ENCODE measurements around the gene SNRNP25. TPM values are rescaled to one million over a fixed set of nuclear protein-coding genes. Genes with fewer than 3 reads are reported as not detected.

SNRNP25 gene
- total and polyA plus RNA-seq, 4 donors: 15.1 to 22.2 (median 17.7) TPM

DNA sequence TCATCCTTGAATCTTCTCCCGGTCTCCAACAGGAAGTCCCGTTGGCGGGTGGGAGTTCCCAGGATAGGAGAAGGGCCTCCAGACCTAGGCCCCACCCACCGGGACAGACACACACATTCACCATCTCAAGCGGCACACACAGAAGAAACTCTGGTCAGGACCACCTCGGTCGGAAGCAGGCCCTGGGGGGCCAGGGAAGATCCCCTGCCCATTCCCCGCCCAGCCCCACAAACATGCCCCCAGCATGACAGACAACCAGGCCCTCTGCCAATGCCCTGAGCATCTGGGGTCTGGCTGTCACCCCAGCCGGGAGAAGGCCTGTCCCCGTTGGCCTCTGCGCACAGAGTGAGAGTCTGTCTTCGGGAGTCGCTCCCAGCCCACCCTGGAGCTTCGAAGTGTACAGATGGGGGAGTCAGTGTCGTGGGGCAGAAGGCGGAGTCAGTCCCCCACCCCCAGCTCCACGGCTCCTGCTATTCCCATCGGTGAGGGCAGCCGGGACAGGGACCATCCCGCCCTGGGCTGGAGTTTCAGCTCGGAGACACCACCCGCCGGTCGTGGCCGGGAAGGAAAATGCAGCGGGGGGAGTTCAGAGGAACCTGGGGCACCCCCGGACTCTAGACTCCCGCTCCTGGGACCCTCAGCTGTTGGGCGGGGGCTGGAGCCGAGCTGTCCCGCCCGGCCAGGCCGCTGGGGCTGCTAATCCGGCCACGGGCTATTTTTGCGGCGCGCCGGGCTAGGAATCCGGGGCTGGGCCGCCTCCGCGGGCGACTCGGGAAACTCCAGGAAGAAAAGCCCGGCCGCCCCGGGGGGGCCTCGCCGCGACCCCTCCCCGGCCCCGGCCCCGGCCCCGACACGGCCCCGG lies 18.1 kb downstream of the SNRNP25 start:
- no peak for DNase-seq (ENCODE audit: low spot score)
- no peaks in the 10 kb centered on the region for H3K27me3 ChIP-seq (ENCODE audit: control insufficient read depth in 4 of 4, insufficient read depth in 4 of 4, low read length in 3 of 4)
- 14% methylated on average over 57 of the region's 57 CpGs for WGBS
- peaks cover 5 to 24% (median 15%) of the 10 kb centered on the region in 4 donors for H3K4me1 ChIP-seq (ENCODE audit: control insufficient read depth in 4 of 4, insufficient read depth in 4 of 4, low read length in 3 of 4)
- H3K4me3 ChIP-seq (ENCODE audit: low read depth in 1 of 3, low read length in 3 of 3): peak overlapping the region; percentile 30 to 62 (median 56)
- no peak for TF ChIP-seq TAF1 (conservative IDR thresholded peaks at IDR 0.05)
- TF ChIP-seq GABPA (IDR thresholded peaks at IDR 0.05 in 1 of 2, conservative IDR thresholded peaks at IDR 0.05 in 1 of 2): no peak
- TF ChIP-seq SP1 (IDR thresholded peaks at IDR 0.05): peak; percentile 19
- H3K36me3 ChIP-seq (ENCODE audit: control insufficient read depth in 4 of 4, insufficient read depth in 3 of 4, low read depth in 1 of 4, low read length in 3 of 4): no peaks in the 10 kb centered on the region
- no peaks in the 10 kb centered on the region for H3K9me3 ChIP-seq (ENCODE audit: control insufficient read depth in 4 of 4, low read length in 3 of 4)
- H3K27ac ChIP-seq (ENCODE audit: low read depth in 1 of 2, low read length in 2 of 2): peak overlapping the region; percentile 32 to 39
- H3K9ac ChIP-seq (ENCODE audit: low read depth in 1 of 2, low read length in 2 of 2): peak overlapping the region in 1 of 2 donors; percentile 13

DNA sequence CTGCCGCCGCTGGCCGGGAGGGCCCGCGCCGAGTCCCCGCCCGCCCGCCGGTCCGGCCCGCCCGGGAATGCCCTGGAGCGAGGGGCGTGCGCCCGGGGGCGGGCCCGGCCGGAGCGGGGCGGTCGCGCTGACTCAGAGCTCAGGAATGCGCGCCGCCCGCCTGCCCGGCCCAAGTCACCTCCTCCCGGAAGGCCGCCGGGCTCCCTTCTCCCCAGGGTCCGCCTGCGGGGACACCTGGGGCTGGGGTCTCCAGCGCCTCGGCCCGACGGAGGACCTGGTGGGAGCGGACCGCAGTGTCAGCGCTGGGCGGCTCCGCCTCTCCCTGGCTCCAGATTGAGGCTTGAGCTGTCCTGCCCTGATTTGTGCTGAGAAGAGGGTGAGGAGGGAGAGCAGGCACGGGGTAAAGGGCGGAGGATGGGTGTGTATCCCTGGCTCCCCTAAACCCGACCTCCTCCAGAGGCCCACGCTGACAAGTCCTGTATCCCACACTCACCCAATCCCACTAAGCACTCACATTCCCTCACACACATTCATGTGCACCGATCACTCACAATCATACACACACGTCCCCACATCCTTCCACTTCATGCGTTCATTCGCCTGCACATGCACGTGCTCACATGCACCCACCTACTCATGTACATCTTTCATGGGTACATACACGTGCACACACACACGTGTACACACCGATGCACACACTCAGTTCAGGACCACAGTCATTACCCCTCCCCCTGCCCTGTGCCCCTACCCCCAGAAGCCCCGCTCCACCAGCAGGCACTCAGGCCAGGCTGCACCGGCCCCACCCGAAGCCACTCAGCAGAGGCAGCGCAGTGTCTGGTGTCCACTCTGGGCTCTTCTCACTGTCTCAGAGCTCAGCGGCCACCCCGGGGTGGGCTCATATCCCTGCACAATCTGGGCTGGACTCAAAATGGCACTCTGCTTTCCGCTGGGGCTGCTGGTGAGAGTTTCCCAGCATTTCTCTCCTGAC lies 19.2 kb downstream of the SNRNP25 start, which contains the start of gene RHBDF1:
TSS of gene RHBDF1 (minus strand) at position 71 of the 988 bp plus-strand sequence. CDS start 7,616 bp downstream, outside the sequence.
- no peaks in the 10 kb centered on the region for H3K36me3 ChIP-seq (ENCODE audit: control insufficient read depth in 4 of 4, insufficient read depth in 3 of 4, low read depth in 1 of 4, low read length in 3 of 4)
- H3K27ac ChIP-seq (ENCODE audit: low read depth in 1 of 2, low read length in 2 of 2): peak within 1 kb of the TSS; percentile 36 to 55
- peaks cover 5 to 27% (median 21%) of the 10 kb centered on the region in 4 donors for H3K4me1 ChIP-seq (ENCODE audit: control insufficient read depth in 4 of 4, insufficient read depth in 4 of 4, low read length in 3 of 4)
- WGBS: 26% methylated on average over 62 of the region's 62 CpGs
- H3K27me3 ChIP-seq (ENCODE audit: control insufficient read depth in 4 of 4, insufficient read depth in 4 of 4, low read length in 3 of 4): no peaks in the 10 kb centered on the region
- DNase-seq (ENCODE audit: low spot score): no peak
- no peaks in the 10 kb centered on the region for H3K9me3 ChIP-seq (ENCODE audit: control insufficient read depth in 4 of 4, low read length in 3 of 4)
- TF ChIP-seq HNF4G (IDR thresholded peaks at IDR 0.05) (no peak), JUND (IDR thresholded peaks at IDR 0.05) (peak in 1 of 2 donors; percentile 36), NR2F2 (IDR thresholded peaks at IDR 0.05) (no peak), HNF4A (conservative IDR thresholded peaks at IDR 0.05) (no peak)
- TF ChIP-seq, protein P1, sequence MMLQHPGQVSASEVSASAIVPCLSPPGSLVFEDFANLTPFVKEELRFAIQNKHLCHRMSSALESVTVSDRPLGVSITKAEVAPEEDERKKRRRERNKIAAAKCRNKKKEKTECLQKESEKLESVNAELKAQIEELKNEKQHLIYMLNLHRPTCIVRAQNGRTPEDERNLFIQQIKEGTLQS (IDR thresholded peaks at IDR 0.05): no peak
- TF ChIP-seq, protein P2, sequence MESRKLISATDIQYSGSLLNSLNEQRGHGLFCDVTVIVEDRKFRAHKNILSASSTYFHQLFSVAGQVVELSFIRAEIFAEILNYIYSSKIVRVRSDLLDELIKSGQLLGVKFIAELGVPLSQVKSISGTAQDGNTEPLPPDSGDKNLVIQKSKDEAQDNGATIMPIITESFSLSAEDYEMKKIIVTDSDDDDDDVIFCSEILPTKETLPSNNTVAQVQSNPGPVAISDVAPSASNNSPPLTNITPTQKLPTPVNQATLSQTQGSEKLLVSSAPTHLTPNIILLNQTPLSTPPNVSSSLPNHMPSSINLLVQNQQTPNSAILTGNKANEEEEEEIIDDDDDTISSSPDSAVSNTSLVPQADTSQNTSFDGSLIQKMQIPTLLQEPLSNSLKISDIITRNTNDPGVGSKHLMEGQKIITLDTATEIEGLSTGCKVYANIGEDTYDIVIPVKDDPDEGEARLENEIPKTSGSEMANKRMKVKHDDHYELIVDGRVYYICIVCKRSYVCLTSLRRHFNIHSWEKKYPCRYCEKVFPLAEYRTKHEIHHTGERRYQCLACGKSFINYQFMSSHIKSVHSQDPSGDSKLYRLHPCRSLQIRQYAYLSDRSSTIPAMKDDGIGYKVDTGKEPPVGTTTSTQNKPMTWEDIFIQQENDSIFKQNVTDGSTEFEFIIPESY (IDR thresholded peaks at IDR 0.05): no peak
- TF ChIP-seq, protein P3, sequence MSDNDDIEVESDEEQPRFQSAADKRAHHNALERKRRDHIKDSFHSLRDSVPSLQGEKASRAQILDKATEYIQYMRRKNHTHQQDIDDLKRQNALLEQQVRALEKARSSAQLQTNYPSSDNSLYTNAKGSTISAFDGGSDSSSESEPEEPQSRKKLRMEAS (IDR thresholded peaks at IDR 0.05): no peak
- peak within 1 kb of the TSS in 1 of 2 donors; percentile 13 for H3K9ac ChIP-seq (ENCODE audit: low read depth in 1 of 2, low read length in 2 of 2)
- H3K4me3 ChIP-seq (ENCODE audit: low read depth in 1 of 3, low read length in 3 of 3): peak within 1 kb of the TSS; percentile 30 to 62 (median 56)

DNA sequence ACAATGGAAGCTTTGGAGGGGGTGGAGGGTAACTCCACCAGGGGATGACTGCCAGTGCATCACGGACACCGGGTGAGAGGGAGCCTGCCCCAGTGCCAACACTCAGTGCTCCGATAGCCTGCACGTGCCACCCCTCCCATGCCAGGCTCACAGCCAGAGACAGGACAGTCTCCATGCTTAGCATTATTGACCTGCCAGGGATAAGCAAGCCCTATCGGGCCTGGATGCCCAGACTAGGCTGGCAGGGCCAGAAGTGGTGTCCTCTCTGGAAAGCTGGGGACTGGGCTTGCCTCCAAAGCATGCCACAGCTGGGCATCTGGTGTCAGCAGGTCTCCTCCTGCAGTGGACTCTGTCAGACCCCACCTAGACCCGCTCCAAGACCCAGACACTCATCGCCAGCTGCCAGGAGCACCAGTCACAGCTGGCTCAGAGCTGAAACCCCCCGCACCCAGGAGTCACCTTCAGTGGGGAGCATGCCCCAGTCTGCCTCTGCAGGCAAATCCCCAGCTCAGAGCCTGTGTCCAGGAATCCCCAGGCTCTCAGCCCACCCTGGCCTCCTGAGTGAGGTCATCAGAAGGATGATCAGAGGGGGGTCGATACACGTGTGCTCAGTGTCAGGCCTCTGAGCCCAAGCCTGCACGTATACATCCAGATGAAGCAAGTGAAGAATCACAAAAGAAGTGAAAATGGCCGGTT lies 20.6 kb downstream of the SNRNP25 start:
- Histone ChIP-seq H3K9me3 (ENCODE audit: control insufficient read depth in 4 of 4, low read length in 3 of 4) (no peaks in the 10 kb centered on the region), H3K27ac (ENCODE audit: low read depth in 1 of 2, low read length in 2 of 2) (no peak overlapping the region), H3K4me3 (ENCODE audit: low read depth in 1 of 3, low read length in 3 of 3) (no peak overlapping the region), H3K4me1 (ENCODE audit: control insufficient read depth in 4 of 4, insufficient read depth in 4 of 4, low read length in 3 of 4) (peaks cover 8 to 35% (median 26%) of the 10 kb centered on the region in 4 donors), H3K27me3 (ENCODE audit: control insufficient read depth in 4 of 4, insufficient read depth in 4 of 4, low read length in 3 of 4) (no peaks in the 10 kb centered on the region), H3K9ac (ENCODE audit: low read depth in 1 of 2, low read length in 2 of 2) (no peak overlapping the region), H3K36me3 (ENCODE audit: control insufficient read depth in 4 of 4, insufficient read depth in 3 of 4, low read depth in 1 of 4, low read length in 3 of 4) (no peaks in the 10 kb centered on the region)
- DNase-seq (ENCODE audit: low spot score): no peak
- TF ChIP-seq, protein P4, sequence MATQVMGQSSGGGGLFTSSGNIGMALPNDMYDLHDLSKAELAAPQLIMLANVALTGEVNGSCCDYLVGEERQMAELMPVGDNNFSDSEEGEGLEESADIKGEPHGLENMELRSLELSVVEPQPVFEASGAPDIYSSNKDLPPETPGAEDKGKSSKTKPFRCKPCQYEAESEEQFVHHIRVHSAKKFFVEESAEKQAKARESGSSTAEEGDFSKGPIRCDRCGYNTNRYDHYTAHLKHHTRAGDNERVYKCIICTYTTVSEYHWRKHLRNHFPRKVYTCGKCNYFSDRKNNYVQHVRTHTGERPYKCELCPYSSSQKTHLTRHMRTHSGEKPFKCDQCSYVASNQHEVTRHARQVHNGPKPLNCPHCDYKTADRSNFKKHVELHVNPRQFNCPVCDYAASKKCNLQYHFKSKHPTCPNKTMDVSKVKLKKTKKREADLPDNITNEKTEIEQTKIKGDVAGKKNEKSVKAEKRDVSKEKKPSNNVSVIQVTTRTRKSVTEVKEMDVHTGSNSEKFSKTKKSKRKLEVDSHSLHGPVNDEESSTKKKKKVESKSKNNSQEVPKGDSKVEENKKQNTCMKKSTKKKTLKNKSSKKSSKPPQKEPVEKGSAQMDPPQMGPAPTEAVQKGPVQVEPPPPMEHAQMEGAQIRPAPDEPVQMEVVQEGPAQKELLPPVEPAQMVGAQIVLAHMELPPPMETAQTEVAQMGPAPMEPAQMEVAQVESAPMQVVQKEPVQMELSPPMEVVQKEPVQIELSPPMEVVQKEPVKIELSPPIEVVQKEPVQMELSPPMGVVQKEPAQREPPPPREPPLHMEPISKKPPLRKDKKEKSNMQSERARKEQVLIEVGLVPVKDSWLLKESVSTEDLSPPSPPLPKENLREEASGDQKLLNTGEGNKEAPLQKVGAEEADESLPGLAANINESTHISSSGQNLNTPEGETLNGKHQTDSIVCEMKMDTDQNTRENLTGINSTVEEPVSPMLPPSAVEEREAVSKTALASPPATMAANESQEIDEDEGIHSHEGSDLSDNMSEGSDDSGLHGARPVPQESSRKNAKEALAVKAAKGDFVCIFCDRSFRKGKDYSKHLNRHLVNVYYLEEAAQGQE (IDR thresholded peaks at IDR 0.05): no peak
- TF ChIP-seq, protein P5, sequence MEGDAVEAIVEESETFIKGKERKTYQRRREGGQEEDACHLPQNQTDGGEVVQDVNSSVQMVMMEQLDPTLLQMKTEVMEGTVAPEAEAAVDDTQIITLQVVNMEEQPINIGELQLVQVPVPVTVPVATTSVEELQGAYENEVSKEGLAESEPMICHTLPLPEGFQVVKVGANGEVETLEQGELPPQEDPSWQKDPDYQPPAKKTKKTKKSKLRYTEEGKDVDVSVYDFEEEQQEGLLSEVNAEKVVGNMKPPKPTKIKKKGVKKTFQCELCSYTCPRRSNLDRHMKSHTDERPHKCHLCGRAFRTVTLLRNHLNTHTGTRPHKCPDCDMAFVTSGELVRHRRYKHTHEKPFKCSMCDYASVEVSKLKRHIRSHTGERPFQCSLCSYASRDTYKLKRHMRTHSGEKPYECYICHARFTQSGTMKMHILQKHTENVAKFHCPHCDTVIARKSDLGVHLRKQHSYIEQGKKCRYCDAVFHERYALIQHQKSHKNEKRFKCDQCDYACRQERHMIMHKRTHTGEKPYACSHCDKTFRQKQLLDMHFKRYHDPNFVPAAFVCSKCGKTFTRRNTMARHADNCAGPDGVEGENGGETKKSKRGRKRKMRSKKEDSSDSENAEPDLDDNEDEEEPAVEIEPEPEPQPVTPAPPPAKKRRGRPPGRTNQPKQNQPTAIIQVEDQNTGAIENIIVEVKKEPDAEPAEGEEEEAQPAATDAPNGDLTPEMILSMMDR (IDR thresholded peaks at IDR 0.05; ENCODE audit: low read depth, low read length, missing input control): no peak
- TF ChIP-seq TAF1 (conservative IDR thresholded peaks at IDR 0.05) (no peak), JUND (IDR thresholded peaks at IDR 0.05) (no peak), RAD21 (IDR thresholded peaks at IDR 0.05) (no peak), RXRA (IDR thresholded peaks at IDR 0.05) (no peak), NR2F2 (IDR thresholded peaks at IDR 0.05) (no peak)
- 63% methylated on average over 12 of the region's 12 CpGs for WGBS

All from liver (tissue), 9 donors.